ENCODE measurements around the gene CR1L. TPM values are rescaled to one million over a fixed set of nuclear protein-coding genes. Genes with fewer than 3 reads are reported as not detected.
"Not testable (repeated sequence)": the region's sequence is repeated elsewhere in the genome, so short reads cannot be mapped to it uniquely, and the experiment has no call there.

Gene CR1L
- total RNA-seq, 1 donor from 2014 or later: not detected

GRCh38 chr1:207680590-207681388 is 35.9 kb downstream of the CR1L start:
- not testable (repeated sequence) for DNase-seq (ENCODE audit: low read depth in 2 of 2)

- DNase-seq (ENCODE audit: low read depth in 2 of 2): not testable (repeated sequence)
Observed at GRCh38 chr1:207682872-207683434, 38.0 kb downstream of the CR1L start.

DNA sequence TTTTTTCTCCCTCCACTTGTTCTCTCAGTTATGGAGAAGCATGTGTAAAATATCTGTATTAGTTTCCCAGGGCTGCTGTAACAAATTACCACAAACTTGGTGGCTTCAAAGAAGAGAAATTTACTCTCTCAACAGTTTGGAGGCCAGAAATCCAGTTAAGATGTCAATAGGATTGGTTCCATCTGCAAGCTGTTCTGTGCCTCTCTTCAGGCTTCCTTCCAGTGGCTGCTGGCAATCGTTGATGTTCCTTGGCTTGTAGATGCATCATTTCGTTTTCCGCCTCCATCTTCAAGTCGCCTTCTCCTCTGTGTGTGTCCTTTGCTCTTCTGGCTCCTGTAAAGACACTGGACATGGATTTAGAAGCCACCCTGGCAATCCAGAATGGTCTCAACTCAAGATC is 45.6 kb downstream of the CR1L start:
- DNase-seq (ENCODE audit: low read depth in 2 of 2): not testable (repeated sequence)

- DNase-seq (ENCODE audit: low read depth in 2 of 2): no peak
Observed at GRCh38 chr1:207691010-207691409, 46.1 kb downstream of the CR1L start.

DNA sequence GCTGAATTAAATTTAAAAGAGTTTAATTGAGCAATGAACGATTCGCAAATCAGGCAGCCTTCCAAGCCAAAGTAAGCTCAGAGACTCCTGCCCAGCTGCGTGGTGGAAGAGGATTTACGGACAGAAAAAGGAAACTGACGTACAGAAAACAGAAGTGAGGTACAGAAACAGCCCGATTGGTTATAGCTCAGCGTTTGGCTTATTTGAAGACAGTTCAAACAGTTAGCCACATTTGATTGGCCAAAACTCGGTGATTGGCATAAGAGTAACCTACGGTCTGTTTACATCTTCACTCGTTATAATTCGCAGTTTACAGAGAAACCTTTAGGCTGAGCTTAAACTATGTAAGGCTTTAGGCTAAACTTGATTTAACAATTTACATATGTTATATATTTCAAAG is 46.9 kb downstream of the CR1L start:
- no peak for DNase-seq (ENCODE audit: low read depth in 2 of 2)

- not testable (repeated sequence) for DNase-seq (ENCODE audit: low read depth in 2 of 2)
Observed at GRCh38 chr1:207692291-207692690, 47.4 kb downstream of the CR1L start.

DNA sequence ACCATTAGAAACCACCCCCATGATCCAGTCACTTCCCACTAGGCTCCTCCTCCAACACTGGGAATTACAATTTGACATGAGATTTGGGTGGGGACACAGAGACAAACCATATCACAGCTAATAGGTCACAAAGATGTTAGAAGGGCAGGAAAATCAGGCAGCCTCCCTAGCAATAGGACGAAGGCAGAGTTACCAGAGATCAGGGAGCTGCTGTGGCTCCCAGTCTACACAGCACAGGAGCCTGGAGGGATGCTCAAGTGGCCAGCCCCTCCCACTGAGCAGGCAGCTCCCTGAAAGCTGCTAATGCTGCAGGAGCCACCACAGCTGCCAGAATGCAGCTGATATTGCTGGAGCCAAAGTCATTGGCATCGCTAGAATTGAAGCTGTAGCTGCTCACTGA is 51.0 kb downstream of the CR1L start:
- no peak for DNase-seq (ENCODE audit: low read depth in 2 of 2)

DNA sequence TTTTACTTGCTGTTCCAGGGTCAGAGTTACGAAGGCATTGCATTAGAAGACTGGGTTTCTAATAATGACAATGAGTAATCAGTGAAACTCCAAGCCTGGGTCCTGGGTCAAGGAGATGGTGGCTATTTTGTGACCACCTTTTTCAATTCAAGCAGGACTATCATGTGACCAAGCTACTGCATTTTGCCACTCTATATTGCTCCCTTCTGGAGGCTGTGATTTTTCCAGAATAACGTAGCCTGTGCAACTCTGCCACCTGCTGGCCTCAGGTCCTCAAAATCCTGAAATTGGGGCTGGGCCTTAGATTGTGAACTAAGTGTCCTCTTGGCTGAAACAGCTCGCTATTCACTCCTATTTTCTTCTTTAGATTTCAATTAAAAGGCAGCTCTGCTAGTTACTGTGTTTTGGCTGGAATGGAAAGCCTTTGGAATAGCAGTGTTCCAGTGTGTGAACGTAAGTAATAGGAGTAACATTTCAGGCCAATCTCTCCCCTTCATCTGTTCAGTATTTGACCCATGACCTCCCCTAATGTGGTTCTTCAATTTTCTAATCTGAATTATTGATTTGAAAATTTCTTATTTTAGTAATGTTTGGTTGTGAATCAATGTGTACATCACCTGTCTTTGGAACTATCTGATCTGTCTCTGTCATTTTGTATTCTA is 54.0 kb downstream of the CR1L start:
- DNase-seq (ENCODE audit: low read depth in 2 of 2): peak; percentile 35 to 58

DNA sequence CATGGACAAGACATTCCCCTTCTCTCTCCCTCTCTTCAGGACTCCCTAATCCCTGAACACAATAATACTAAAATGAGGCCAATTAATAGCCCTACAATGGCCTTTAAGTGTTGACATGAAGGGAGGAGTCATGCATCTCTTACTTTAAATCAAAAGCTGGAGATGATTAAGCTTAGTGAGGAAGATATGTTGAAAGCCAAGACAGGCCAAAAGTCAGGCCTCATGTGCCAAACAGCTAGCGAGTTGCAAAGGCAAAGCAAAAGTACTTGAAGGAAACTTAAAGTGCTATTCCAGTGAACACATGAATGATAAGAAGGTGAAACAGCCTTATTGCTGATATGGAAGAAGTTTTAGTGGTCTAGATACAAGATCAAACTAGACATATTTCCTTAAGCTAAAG is 57.4 kb downstream of the CR1L start:
- DNase-seq (ENCODE audit: low read depth in 2 of 2): no peak

DNA sequence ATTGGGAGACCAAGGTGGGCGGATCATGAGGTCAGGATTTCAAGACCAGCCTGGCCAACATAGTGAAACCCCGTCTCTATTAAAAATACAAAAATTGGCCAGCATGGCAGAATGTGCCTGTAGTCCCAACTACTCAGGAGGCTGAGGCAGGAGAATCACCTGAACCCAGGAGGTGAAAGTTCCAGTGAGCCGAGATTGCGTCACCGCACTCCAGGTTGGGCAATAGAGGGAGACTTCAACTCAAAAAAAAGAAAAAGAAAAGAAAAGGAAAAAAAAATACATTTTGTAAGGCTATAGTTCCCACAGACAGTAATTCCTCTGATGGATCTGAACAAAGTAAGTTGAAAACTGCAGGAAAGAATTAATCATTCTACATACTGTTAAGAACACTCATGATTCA is 58.8 kb downstream of the CR1L start:
- no peak for DNase-seq (ENCODE audit: low read depth in 2 of 2)

DNA sequence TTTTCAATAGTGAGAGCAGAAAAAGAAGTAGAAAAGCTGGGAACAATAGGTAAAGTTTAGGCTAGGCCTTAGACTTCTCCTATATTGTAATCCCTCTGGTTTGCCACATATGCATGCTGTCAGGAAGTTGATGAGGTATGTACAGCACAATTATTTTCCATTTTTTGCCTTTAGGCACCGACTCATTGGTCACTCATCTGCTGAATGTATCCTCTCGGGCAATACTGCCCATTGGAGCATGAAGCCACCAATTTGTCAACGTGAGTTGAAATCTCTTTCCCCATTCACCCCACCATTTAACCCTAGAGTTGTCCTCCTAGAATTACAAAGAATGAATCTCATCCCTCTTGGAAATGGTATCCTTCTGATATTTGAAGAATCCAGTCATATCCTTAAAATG is 63.1 kb downstream of the CR1L start:
- DNase-seq (ENCODE audit: low read depth in 2 of 2): not testable (repeated sequence)

- peak; percentile 21 to 46 for DNase-seq (ENCODE audit: low read depth in 2 of 2)
Observed at GRCh38 chr1:207711285-207711684, 66.4 kb downstream of the CR1L start.

DNA sequence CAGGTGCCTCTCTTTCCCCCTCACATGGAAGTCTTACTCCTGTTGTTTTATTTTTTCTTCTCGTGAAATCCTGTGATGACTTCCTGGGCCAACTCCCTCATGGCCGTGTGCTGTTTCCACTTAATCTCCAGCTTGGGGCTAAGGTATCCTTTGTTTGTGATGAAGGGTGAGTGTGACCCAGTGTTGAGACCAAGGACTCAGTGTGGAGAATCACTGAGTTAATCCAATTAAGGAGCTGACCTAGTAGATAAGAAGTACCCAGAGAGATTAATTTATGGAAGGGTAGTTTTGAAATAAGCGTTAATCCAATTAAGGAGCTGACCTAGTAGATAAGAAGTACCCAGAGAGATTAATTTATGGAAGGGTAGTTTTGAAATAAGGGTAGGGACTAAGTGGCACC is 67.8 kb downstream of the CR1L start:
- not testable (repeated sequence) for DNase-seq (ENCODE audit: low read depth in 2 of 2)

- no peak for DNase-seq (ENCODE audit: low read depth in 2 of 2)
Observed at GRCh38 chr1:207713529-207713928, 68.6 kb downstream of the CR1L start.

DNA sequence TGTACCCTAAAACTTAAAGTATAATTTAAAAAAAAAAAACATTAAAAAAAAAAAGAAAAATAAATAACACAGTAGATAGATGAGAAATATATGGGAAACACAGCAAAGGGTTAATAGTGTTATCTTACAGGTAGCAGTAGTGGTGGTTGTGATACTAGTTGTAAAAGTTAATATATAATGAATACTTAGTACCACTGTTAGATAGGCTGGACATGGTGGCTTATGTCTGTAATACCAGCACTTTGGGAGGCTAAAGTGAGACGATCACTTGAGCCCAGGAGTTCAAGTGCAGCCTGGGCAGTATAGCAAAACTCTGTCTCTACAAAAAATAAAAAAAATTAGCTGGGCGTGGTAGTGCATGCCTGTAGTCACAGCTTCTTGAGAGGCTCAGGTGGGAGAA is 74.3 kb downstream of the CR1L start:
- no peak for DNase-seq (ENCODE audit: low read depth in 2 of 2)

- not testable (repeated sequence) for DNase-seq (ENCODE audit: low read depth in 2 of 2)
Observed at GRCh38 chr1:207728200-207728858, 83.4 kb downstream of the CR1L start.

DNA sequence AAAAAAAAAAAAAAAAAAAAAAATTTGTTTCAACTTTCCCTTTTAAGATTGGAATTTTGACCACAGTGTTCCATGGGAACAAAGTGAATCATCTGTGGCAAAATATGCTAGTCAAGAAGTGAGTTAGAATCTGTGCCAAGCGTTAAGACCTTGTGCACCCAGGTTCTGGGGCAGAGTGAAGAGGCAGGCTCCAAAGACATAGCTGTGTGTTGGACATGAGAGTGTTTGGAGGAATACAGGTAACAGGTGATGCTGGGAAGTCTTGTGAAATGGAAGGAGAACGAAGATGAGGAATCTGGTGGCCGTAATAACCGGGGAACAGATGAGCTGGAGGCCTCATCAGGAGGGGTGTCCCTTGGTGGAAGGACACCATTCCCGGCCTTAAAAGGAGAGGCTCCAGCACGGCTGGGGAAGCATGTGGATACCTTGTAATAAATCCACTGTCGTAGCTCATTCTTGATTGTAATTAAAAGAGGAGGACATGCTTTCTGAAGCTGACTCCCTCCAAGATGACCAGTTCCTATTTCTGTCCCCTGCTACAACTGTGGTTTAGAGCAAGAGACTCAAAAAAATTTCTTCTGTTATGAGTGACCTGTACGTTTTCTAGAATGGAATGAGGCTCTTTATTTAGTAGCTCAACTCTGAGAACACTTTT is 92.7 kb downstream of the CR1L start:
- not testable (repeated sequence) for DNase-seq (ENCODE audit: low read depth in 2 of 2)

- DNase-seq (ENCODE audit: low read depth in 2 of 2): not testable (repeated sequence)
Observed at GRCh38 chr1:207738158-207738659, 93.3 kb downstream of the CR1L start.

GRCh38 chr1:207740207-207740606 is 95.3 kb downstream of the CR1L start:
- DNase-seq (ENCODE audit: low read depth in 2 of 2): no peak

- no peak for DNase-seq (ENCODE audit: low read depth in 2 of 2)
Observed at GRCh38 chr1:207742850-207743555, 98.1 kb downstream of the CR1L start.

All from dermis microvascular lymphatic vessel endothelial cell (primary cell).